Esophagus squamous epithelium (tissue), 5 donors: ENCODE results near the gene NIN. TPM values are rescaled to one million over a fixed set of nuclear protein-coding genes. Genes with fewer than 3 reads are reported as not detected.
"Not testable (repeated sequence)": the region's sequence is repeated elsewhere in the genome, so short reads cannot be mapped to it uniquely, and the experiment has no call there.

Experiments
- DNase-seq: peaks from one replicate; lab custom pipeline; 2025; lab: John Stamatoyannopoulos, UW
- H3K27ac ChIP-seq, 4 donors: fragments of 200-600 bp; sonication (generic); one replicate each; pipeline ENCODE4 v1.5.1; 2016 to 2019; ENCODE audit warnings: mild to moderate bottlenecking in 1 of 4
- H3K27me3 ChIP-seq, 4 donors: fragments of 200-600 bp; sonication (generic); 1 replicate in 3 of 4; 2 replicates in 1 of 4; pipeline versions ENCODE4 v1.5.1 to v1.6.0; 2017 to 2021; ENCODE audit warnings: antibody characterized with exemption in 1 of 4
- H3K36me3 ChIP-seq, 3 donors: fragments of 200-600 bp; sonication (generic); one replicate each; pipeline ENCODE4 v1.5.1; 2016 to 2019
- H3K4me1 ChIP-seq, 3 donors: fragments of 200-600 bp; sonication (generic); one replicate each; pipeline ENCODE4 v1.5.1; 2017 to 2019
- H3K4me3 ChIP-seq, 4 donors: fragments of 200-600 bp; sonication (generic); 1 replicate in 3 of 4; 2 replicates in 1 of 4; pipeline ENCODE4 v1.5.1; 2016 to 2019; ENCODE audit warnings: mild to moderate bottlenecking in 2 of 4, moderate library complexity in 1 of 4
- H3K9me3 ChIP-seq, 3 donors: fragments of 200-600 bp; sonication (generic); one replicate each; pipeline ENCODE4 v1.5.1; 2016 to 2019
- CTCF ChIP-seq, 6 experiments: fragments of 450-650 bp in 4 of 6; fragments of 200-600 bp in 2 of 6; sonication (generic) in 2 of 6; IDR thresholded peaks; one replicate each; pipeline ENCODE4 v1.5.1; 2016 to 2019; ENCODE audit warnings: antibody characterized with exemption in 6 of 6, mild to moderate bottlenecking in 4 of 6, moderate library complexity in 4 of 6
- POLR2A ChIP-seq, 4 donors: fragments of 450-650 bp; IDR thresholded peaks; one replicate each; pipeline ENCODE4 v1.6.1; 2017; ENCODE audit warnings: antibody characterized with exemption in 4 of 4, mild to moderate bottlenecking in 4 of 4, moderate library complexity in 3 of 4
- WGBS, 2 donors: methylation state at CpG; one replicate each; pipeline ENCODE4 v1.1.5; 2018; 5-methylcytosine and 5-hydroxymethylcytosine counted together
- intact Hi-C: fragments of 100-400 bp; cut with DNase I; formaldehyde crosslinking; loops from one replicate; pipeline ENCODE4 v1.15.0; 2022
- total RNA-seq, 4 donors: library from RNA; depleted of rRNA; stranded (reverse); fragments of >200 nt; gene quantifications; one replicate each; pipeline ENCODE4 v1.1.0, GENCODE V29; 2016
- donor health status: DM: yes; HTN: yes; CAD: no.

NIN gene
- total RNA-seq, 4 donors from 2014 or later = 12.2 to 36.8 (median 24.5) TPM

GRCh38 chr14:50821510-50822464 is 9.2 kb downstream of the NIN start:
- Histone ChIP-seq H3K9me3 (no peaks in the 10 kb centered on the region), H3K36me3 (peaks cover 0 to 7% (median 0%) of the 10 kb centered on the region in 3 donors), H3K4me3 (no peak overlapping the region), H3K4me1 (peaks cover 11 to 64% (median 27%) of the 10 kb centered on the region in 3 donors), H3K27ac (peak overlapping the region in 1 of 4 donors; percentile 65), H3K27me3 (no peaks in the 10 kb centered on the region)
- TF ChIP-seq CTCF (IDR thresholded peaks at IDR 0.05) (no peak), POLR2A (IDR thresholded peaks at IDR 0.05) (no peak)
- DNase-seq = no peak
- 57% methylated on average over 12 to 13 of the region's 13 CpGs for WGBS, 2 donors
- intact Hi-C loops = no loop called here

DNA sequence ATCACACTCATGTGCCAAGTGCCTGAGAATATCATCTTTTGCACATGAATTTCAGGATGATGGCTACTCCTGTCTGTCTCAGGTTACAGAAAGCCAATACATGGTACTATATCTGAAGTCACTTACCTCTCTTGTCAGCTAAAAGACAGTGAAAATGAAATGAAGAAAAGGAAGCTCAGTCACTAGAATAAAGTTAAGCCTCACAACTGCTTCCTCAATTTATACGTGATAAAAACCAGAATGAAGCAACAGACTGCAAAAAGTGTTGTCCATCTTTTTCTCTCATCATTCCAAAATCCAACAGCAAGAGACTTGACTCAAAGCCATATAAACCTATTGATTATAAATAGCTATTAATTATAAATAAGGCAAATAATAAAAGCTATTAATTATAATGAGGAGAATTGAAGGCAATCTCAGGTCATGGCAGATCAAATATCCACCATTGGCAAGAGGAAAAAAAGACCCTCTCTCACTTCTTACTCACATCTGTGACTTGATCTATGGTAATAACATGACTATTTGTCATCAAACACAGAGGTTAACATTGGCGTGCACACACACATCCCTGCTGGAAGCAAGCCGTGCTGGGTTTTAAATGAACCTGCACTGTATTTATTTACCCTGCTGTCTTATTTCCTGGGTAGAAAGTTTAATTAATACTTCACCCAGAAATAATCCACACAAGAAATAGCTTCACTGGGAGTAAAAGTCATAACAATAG is 10.0 kb downstream of the NIN start:
- no peak for DNase-seq
- no peak overlapping the region for H3K4me3 ChIP-seq
- 48 to 64% methylated on average over 3 of the region's 3 CpGs for WGBS, 2 donors
- H3K4me1 ChIP-seq = peaks cover 11 to 65% (median 27%) of the 10 kb centered on the region in 3 donors
- peak overlapping the region in 1 of 4 donors; percentile 65 for H3K27ac ChIP-seq
- H3K36me3 ChIP-seq = peaks cover 0 to 7% (median 0%) of the 10 kb centered on the region in 3 donors
- no peaks in the 10 kb centered on the region for H3K27me3 ChIP-seq
- intact Hi-C loops = no loop called here
- TF ChIP-seq CTCF (IDR thresholded peaks at IDR 0.05) (no peak), POLR2A (IDR thresholded peaks at IDR 0.05) (no peak)
- H3K9me3 ChIP-seq = no peaks in the 10 kb centered on the region

DNA sequence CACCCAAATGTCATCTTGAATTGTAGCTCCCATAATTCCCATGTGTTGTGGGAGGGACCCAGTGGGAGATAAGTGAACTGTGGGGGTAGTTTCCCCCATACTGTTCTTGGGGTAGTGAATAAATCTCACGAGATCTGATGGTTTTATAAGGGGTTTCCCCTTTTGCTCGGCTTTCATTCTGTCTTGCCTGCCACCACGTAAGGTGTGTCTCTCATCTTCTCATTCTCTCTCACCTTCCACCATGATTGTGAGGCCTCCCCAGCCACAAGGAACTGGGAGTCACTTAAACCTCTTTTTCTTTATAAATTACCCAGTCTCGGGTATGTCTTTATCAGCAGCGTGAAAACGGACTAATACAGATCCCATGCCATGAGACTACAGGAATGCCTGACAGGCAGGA is 11.7 kb downstream of the NIN start:
- H3K27me3 ChIP-seq, H3K27ac ChIP-seq, H3K9me3 ChIP-seq, DNase-seq, H3K4me3 ChIP-seq, intact Hi-C loops: not testable (repeated sequence)
- 69 to 88% methylated on average over 6 of the region's 6 CpGs for WGBS, 2 donors
- peaks cover 0 to 15% (median 0%) of the 10 kb centered on the region in 3 donors for H3K36me3 ChIP-seq
- H3K4me1 ChIP-seq = peaks cover 11 to 51% (median 27%) of the 10 kb centered on the region in 3 donors

- peaks cover 0 to 6% (median 0%) of the 10 kb centered on the region in 3 donors for H3K9me3 ChIP-seq
- peaks cover 6 to 23% (median 6%) of the 10 kb centered on the region in 3 donors for H3K4me1 ChIP-seq
- WGBS, 2 donors = 60 to 77% methylated on average over 6 of the region's 6 CpGs
- TF ChIP-seq CTCF (IDR thresholded peaks at IDR 0.05) = no peak
- no peak for TF ChIP-seq POLR2A (IDR thresholded peaks at IDR 0.05)
- H3K36me3 ChIP-seq = peaks cover 0 to 15% (median 0%) of the 10 kb centered on the region in 3 donors
- no peak overlapping the region for H3K4me3 ChIP-seq
- DNase-seq = no peak
- no peak overlapping the region for H3K27ac ChIP-seq
- intact Hi-C loops = no loop called here
- no peaks in the 10 kb centered on the region for H3K27me3 ChIP-seq
Measured at GRCh38 chr14:50816395-50817047, 14.4 kb downstream of the NIN start.

GRCh38 chr14:50815526-50815925 is 15.4 kb downstream of the NIN start:
- intact Hi-C loops = not testable (repeated sequence)

GRCh38 chr14:50815058-50815457 is 15.9 kb downstream of the NIN start:
- H3K27ac ChIP-seq, H3K9me3 ChIP-seq, intact Hi-C loops, H3K27me3 ChIP-seq, H3K4me3 ChIP-seq, DNase-seq: not testable (repeated sequence)
- WGBS, 2 donors = 0 to 69% methylated on average over 1 of the region's 1 CpG
- Histone ChIP-seq H3K36me3 (peaks cover 0 to 15% (median 0%) of the 10 kb centered on the region in 3 donors), H3K4me1 (peaks cover 0 to 13% (median 0%) of the 10 kb centered on the region in 3 donors)

More at GRCh38 chr14:50815526-50815925, 15.4 kb downstream of the NIN start:
- H3K36me3 ChIP-seq = peaks cover 0 to 15% (median 0%) of the 10 kb centered on the region in 3 donors
- not testable (repeated sequence) for H3K27me3 ChIP-seq, DNase-seq, H3K27ac ChIP-seq, H3K9me3 ChIP-seq, H3K4me3 ChIP-seq
- WGBS, 2 donors = 81 to 88% methylated on average over 5 of the region's 5 CpGs
- peaks cover 0 to 13% (median 0%) of the 10 kb centered on the region in 3 donors for H3K4me1 ChIP-seq
